PC-3 (cell line): ENCODE data around the gene GSN. TPM values are rescaled to one million over a fixed set of nuclear protein-coding genes. Genes with fewer than 3 reads are reported as not detected.

Experiments used
- ATAC-seq: fragments of 200-7000 bp; cut with Tn5 transposase; 2 replicates; pipeline ENCODE4 v1.9.1; 2020; ENCODE audit warnings: mild to moderate bottlenecking, moderate library complexity
- BruUV-seq: library from RNA; stranded (reverse); fragments of 400-500 nt; replicated peaks from 2 replicates; lab custom pipeline; 2021; lab: Mats Ljungman, UMichigan
- CTCF ChIA-PET: fragments of 300-600 bp; sonication (Branson Sonifier 250); formaldehyde crosslinking; loops from one replicate; lab custom pipeline; 2022; ENCODE audit warnings: antibody characterized with exemption; lab: Charles Lee
- POLR2A ChIA-PET: fragments of 300-600 bp; sonication (Branson Sonifier 250); formaldehyde crosslinking; loops from one replicate; lab custom pipeline; 2022; ENCODE audit warnings: antibody characterized with exemption; ENCODE audit not compliant: unreplicated experiment; lab: Charles Lee
- DNase-seq: peaks from one replicate; pipeline ENCODE4 v3.0.0-alpha.2; 2015
- H2AFZ ChIP-seq: fragments of 300-600 bp; sonication (generic); 2 replicates; pipeline ENCODE4 v1.6.0; 2016; ENCODE audit warnings: antibody characterized with exemption, low read length
- H3F3A ChIP-seq: fragments of 300-600 bp; sonication (generic); one replicate; pipeline ENCODE4 v1.6.0; 2017; ENCODE audit warnings: antibody characterized with exemption, low read length, control low read depth, mild to moderate bottlenecking; ENCODE audit not compliant: unreplicated experiment
- H3K27ac ChIP-seq: fragments of 300-600 bp; sonication (generic); 2 replicates; pipeline ENCODE4 v1.5.1; 2016; ENCODE audit warnings: mild to moderate bottlenecking, low read length
- H3K27me3 ChIP-seq: fragments of 300-600 bp; sonication (generic); 2 replicates; pipeline ENCODE4 v1.6.1; 2016; ENCODE audit warnings: low read length, mixed read lengths
- H3K36me3 ChIP-seq: fragments of 300-600 bp; sonication (generic); 2 replicates; pipeline ENCODE4 v1.6.1; 2016; ENCODE audit warnings: low read depth, mixed run types, low read length, mixed read lengths
- H3K4me1 ChIP-seq: fragments of 300-600 bp; sonication (generic); 2 replicates; pipeline ENCODE4 v1.5.1; 2016; ENCODE audit warnings: low read length; ENCODE audit not compliant: insufficient read depth
- H3K4me2 ChIP-seq: fragments of 300-600 bp; sonication (generic); 2 replicates; pipeline ENCODE4 v1.6.0; 2016; ENCODE audit warnings: low read length
- H3K4me3 ChIP-seq: fragments of 300-600 bp; sonication (generic); 2 replicates; pipeline ENCODE4 v1.5.1; 2016; ENCODE audit warnings: mild to moderate bottlenecking, low read length, mixed read lengths
- H3K79me2 ChIP-seq: fragments of 300-600 bp; sonication (generic); 2 replicates; pipeline ENCODE4 v1.6.1; 2017; ENCODE audit warnings: low read length, mixed read lengths
- H3K9ac ChIP-seq: fragments of 300-600 bp; sonication (generic); 2 replicates; pipeline ENCODE4 v1.6.0; 2016; ENCODE audit warnings: mild to moderate bottlenecking, low read length
- H3K9me2 ChIP-seq: fragments of 300-600 bp; sonication (generic); replicated peaks from 2 replicates; pipeline ENCODE4 v1.6.1; 2016; ENCODE audit warnings: mixed run types, low read length, mixed read lengths
- H3K9me3 ChIP-seq: fragments of 300-600 bp; sonication (generic); 2 replicates; pipeline ENCODE4 v1.6.1; 2016; ENCODE audit warnings: low read length, mixed read lengths
- H4K20me1 ChIP-seq: fragments of 300-600 bp; sonication (generic); 2 replicates; pipeline ENCODE4 v1.6.1; 2016; ENCODE audit warnings: low read length, mixed read lengths
- CTCF ChIP-seq: fragments of 300-600 bp; sonication (generic); conservative IDR thresholded peaks from 2 replicates; pipeline ENCODE4 v1.5.1; 2017; ENCODE audit warnings: antibody characterized with exemption, low read depth, mild to moderate bottlenecking, low read length
- EZH2 ChIP-seq: fragments of 300-600 bp; sonication (generic); IDR thresholded peaks from one replicate; pipeline ENCODE4 v1.6.1; 2017; ENCODE audit warnings: antibody characterized with exemption, mild to moderate bottlenecking, low read length; ENCODE audit not compliant: unreplicated experiment
- EZH2phosphoT487 ChIP-seq: fragments of 300-600 bp; sonication (generic); IDR thresholded peaks from 2 replicates; pipeline ENCODE4 v1.6.1; 2018; ENCODE audit warnings: mild to moderate bottlenecking, antibody characterized with exemption, low read length, borderline replicate concordance
- intact Hi-C: fragments of 100-400 bp; cut with micrococcal nuclease; formaldehyde crosslinking; loops from 2 replicates; pipeline ENCODE4 v1.9.0; 2023
- total RNA-seq: library from RNA; depleted of rRNA; stranded (reverse); fragments of >200 nt; gene quantifications from 2 replicates; pipeline ENCODE4 v1.2.3, GENCODE V29; 2014

The GSN gene
- total RNA-seq, 1 experiment from 2014 or later, result 36.5 TPM

GRCh38 chr9:121318631-121319382, 50.8 kb downstream of the GSN start:
- ChIA-PET CTCF (interaction anchor here (1.0 to 1.1 kb wide), 3 partner anchors 41 to 59 kb away, joined by 3 to 4 read pairs (median 3); partner anchors contain the start of gene GSN), POLR2A (no interaction called here)
- Histone ChIP-seq H3K27me3 (no peaks in the 10 kb centered on the region), H3K9me3 (no peaks in the 10 kb centered on the region), H3K4me2 (no peak overlapping the region), H3K36me3 (no peaks in the 10 kb centered on the region), H2AFZ (no peak overlapping the region), H3K9me2 (no peaks in the 10 kb centered on the region), H3F3A (no peaks in the 10 kb centered on the region), H4K20me1 (no peaks in the 10 kb centered on the region), H3K9ac (no peak overlapping the region), H3K27ac (no peak overlapping the region), H3K4me1 (peaks cover 8% of the 10 kb centered on the region), H3K79me2 (no peaks in the 10 kb centered on the region), H3K4me3 (no peak overlapping the region)
- TF ChIP-seq EZH2 (no peak), CTCF (no peak), EZH2phosphoT487 (no peak)
- BruUV-seq, result no TSS peak
- no peak for ATAC-seq
- DNase-seq, result no peak
- intact Hi-C loops, result no loop called here

GRCh38 chr9:121319383-121319780, 51.4 kb downstream of the GSN start:
- Histone ChIP-seq H3K4me1 (peaks cover 8% of the 10 kb centered on the region), H4K20me1 (no peaks in the 10 kb centered on the region), H3K9me3 (no peaks in the 10 kb centered on the region), H3K4me2 (no peak overlapping the region), H3K4me3 (no peak overlapping the region), H3F3A (no peaks in the 10 kb centered on the region), H3K27me3 (no peaks in the 10 kb centered on the region), H3K36me3 (no peaks in the 10 kb centered on the region), H3K79me2 (no peaks in the 10 kb centered on the region), H3K9ac (no peak overlapping the region), H3K27ac (no peak overlapping the region), H3K9me2 (no peaks in the 10 kb centered on the region), H2AFZ (no peak overlapping the region)
- ATAC-seq (no peak), DNase-seq (no peak)
- no TSS peak for BruUV-seq
- intact Hi-C loops, result no loop called here
- CTCF ChIA-PET, result interaction anchor here (0.7 to 1.3 kb wide), 7 partner anchors 41 to 80 kb away, joined by 3 to 10 read pairs (median 4); partner anchors contain the start of gene GSN
- TF ChIP-seq EZH2, result no peak
- TF ChIP-seq CTCF, result no peak
- no peak for TF ChIP-seq EZH2phosphoT487
- POLR2A ChIA-PET, result no interaction called here

GRCh38 chr9:121321016-121321503, 53.1 kb downstream of the GSN start:
- Histone ChIP-seq H3F3A (no peaks in the 10 kb centered on the region), H3K4me3 (no peak overlapping the region), H3K9me2 (no peaks in the 10 kb centered on the region), H4K20me1 (no peaks in the 10 kb centered on the region), H3K27ac (no peak overlapping the region), H2AFZ (no peak overlapping the region), H3K9me3 (no peaks in the 10 kb centered on the region), H3K27me3 (no peaks in the 10 kb centered on the region), H3K4me1 (peaks cover 8% of the 10 kb centered on the region), H3K79me2 (no peaks in the 10 kb centered on the region), H3K4me2 (no peak overlapping the region), H3K9ac (no peak overlapping the region), H3K36me3 (no peaks in the 10 kb centered on the region)
- intact Hi-C loops, result loop anchor here (2.0 kb wide), 1 partner anchor 80 kb away; no protein-coding TSS in a partner anchor
- POLR2A ChIA-PET, result no interaction called here
- no TSS peak for BruUV-seq
- TF ChIP-seq EZH2phosphoT487, result no peak
- no peak for TF ChIP-seq EZH2
- no peak for TF ChIP-seq CTCF
- CTCF ChIA-PET, result interaction anchor here (0.7 kb wide), 1 partner anchor 55 kb away, joined by 4 read pairs; no protein-coding TSS in a partner anchor
- no peak for ATAC-seq
- DNase-seq, result no peak
